ENCODE results near the gene SPANXC.
"Not testable (repeated sequence)": the region's sequence is repeated elsewhere in the genome, so short reads cannot be mapped to it uniquely, and the experiment has no call there.

The SPANXC gene

GRCh38 chrX:141242417-141242816 is at the start of gene SPANXC:
TSS of gene SPANXC (minus strand) at chrX:141242517. CDS start at chrX:141242457, 60 bp downstream.
- H3K4me3 ChIP-seq (ENCODE audit: low read depth, low read length); in situ Hi-C loops (cut with HindIII; ENCODE audit: low sequenced_read_pairs); DNase-seq (ENCODE audit: low read depth): not testable (repeated sequence)

- DNase-seq (ENCODE audit: low read depth): no peak
- no peak overlapping the region for H3K4me3 ChIP-seq (ENCODE audit: low read depth, low read length)
These were observed 37.2 kb upstream of the SPANXC start for GRCh38 chrX:141279476-141279875.

DNA sequence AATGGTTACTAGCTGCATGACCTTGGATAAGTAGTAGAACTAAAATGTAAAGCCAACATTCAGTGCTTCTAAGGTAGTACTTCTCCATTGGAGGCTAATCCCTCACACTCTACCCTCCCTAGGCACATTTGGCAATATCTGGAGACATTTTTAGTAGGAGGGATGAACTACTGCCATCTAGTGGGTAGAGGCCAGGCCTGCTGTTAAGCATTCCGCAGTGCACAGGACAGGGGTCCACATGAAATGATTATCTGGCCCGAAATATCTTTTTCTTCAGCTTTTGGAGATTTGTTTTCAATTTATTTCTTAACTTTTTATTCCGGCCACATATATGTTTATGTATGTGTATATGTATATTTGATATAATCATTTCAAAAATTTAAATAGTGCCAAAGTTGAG is 36.0 kb upstream of the SPANXC start:
- DNase-seq (ENCODE audit: low read depth): no peak
- in situ Hi-C loops (cut with HindIII; ENCODE audit: low sequenced_read_pairs): no loop called here
- H3K4me3 ChIP-seq (ENCODE audit: low read depth, low read length): no peak overlapping the region
- TF ChIP-seq, protein P1, sequence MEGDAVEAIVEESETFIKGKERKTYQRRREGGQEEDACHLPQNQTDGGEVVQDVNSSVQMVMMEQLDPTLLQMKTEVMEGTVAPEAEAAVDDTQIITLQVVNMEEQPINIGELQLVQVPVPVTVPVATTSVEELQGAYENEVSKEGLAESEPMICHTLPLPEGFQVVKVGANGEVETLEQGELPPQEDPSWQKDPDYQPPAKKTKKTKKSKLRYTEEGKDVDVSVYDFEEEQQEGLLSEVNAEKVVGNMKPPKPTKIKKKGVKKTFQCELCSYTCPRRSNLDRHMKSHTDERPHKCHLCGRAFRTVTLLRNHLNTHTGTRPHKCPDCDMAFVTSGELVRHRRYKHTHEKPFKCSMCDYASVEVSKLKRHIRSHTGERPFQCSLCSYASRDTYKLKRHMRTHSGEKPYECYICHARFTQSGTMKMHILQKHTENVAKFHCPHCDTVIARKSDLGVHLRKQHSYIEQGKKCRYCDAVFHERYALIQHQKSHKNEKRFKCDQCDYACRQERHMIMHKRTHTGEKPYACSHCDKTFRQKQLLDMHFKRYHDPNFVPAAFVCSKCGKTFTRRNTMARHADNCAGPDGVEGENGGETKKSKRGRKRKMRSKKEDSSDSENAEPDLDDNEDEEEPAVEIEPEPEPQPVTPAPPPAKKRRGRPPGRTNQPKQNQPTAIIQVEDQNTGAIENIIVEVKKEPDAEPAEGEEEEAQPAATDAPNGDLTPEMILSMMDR (IDR thresholded peaks at IDR 0.05; ENCODE audit: low read depth, low read length, missing control alignments): peak; percentile 70

More at GRCh38 chrX:141279476-141279875, 37.2 kb upstream of the SPANXC start:
- in situ Hi-C loops (cut with HindIII; ENCODE audit: low sequenced_read_pairs): no loop called here
- TF ChIP-seq, protein P1 (IDR thresholded peaks at IDR 0.05; ENCODE audit: low read depth, low read length, missing control alignments): no peak

DNA sequence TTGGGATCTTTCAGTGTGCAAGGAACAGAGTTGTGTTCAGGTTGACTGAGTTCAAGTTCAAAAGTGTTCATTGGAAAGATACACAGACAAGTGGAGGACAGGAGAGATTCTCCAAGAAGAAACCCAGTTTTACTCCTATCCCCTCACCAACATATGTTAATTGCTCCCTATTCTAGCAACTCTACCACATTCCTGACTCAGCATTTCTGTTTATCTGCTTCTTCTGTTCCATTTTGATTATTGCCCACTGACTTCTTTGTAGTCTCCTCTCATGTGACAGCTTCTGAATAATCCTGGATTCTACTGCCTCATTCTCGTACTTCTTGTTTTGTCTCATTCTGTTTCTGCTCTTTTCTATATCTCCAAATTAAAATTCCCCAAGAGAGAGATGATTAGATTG is 15.8 kb upstream of the SPANXC start:
- TF ChIP-seq, protein P1 (IDR thresholded peaks at IDR 0.05; ENCODE audit: low read depth, low read length, missing control alignments): no peak
- in situ Hi-C loops (cut with HindIII; ENCODE audit: low sequenced_read_pairs): no loop called here
- no peak overlapping the region for H3K4me3 ChIP-seq (ENCODE audit: low read depth, low read length)
- DNase-seq (ENCODE audit: low read depth): no peak

- TF ChIP-seq, protein P1 (IDR thresholded peaks at IDR 0.05; ENCODE audit: low read depth, low read length, missing control alignments): no peak
These were observed 20.7 kb downstream of the SPANXC start for GRCh38 chrX:141221611-141222010.

DNA sequence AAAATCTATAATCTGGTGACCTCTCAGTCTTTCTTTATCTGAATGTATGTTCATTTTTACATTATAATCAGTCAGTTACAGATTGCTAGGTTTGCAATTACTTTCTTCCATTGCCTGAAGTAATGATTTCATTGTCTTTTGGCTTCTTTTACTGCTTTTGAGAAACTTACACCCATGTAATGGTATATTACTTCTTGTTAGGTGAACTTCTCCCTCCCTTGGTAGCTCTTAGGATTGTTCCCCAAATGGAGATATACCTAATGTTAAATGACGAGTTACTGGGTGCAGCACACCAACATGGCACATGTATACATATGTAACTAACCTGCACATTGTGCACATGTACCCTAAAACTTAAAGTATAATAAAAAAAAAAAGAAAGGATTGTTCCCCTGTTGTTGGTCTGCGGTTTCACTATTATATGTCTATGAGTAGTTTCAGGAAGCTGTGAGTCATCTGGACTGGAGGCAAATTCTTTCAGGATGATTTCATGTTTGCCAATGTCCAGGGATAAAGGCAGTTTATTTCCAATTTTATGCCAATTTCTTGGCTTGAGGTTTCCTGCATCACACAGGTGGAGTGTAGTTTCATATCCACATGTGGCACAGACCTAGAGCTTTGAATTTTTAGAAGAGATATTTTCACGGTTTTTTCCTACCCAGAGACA is 21.8 kb downstream of the SPANXC start:
- in situ Hi-C loops (cut with HindIII; ENCODE audit: low sequenced_read_pairs): no loop called here
- TF ChIP-seq, protein P1 (IDR thresholded peaks at IDR 0.05; ENCODE audit: low read depth, low read length, missing control alignments): no peak
- no peak overlapping the region for H3K4me3 ChIP-seq (ENCODE audit: low read depth, low read length)
- peak; percentile 70 for DNase-seq (ENCODE audit: low read depth)

More at GRCh38 chrX:141221611-141222010, 20.7 kb downstream of the SPANXC start:
- DNase-seq (ENCODE audit: low read depth): no peak
- in situ Hi-C loops (cut with HindIII; ENCODE audit: low sequenced_read_pairs): no loop called here
- no peak overlapping the region for H3K4me3 ChIP-seq (ENCODE audit: low read depth, low read length)

DNA sequence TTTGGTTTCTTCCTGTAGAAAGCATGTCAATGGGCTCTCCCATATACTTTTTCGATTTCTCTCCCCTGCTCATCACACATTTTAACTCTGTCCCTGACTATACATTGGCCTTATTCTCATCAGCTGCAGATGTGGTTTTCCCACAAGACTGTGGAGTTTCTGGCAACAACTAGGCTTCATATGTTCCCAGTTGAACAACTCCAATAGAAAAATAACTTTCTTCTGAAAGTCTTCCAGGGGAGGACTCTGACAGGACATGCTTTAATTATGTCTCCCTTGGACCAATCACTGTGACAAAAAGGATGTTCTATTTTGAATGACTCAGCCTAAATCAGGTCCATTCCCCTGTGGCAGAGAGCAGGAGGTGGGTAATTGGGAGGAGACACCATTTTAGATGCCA is 28.1 kb downstream of the SPANXC start:
- in situ Hi-C loops (cut with HindIII; ENCODE audit: low sequenced_read_pairs): no loop called here
- DNase-seq (ENCODE audit: low read depth): no peak
- TF ChIP-seq, protein P1 (IDR thresholded peaks at IDR 0.05; ENCODE audit: low read depth, low read length, missing control alignments): no peak
- H3K4me3 ChIP-seq (ENCODE audit: low read depth, low read length): no peak overlapping the region
